Loucy (cell line): Measurements from ENCODE around the gene STRAP.

ENCODE experiments used
- EZH2phosphoT487 ChIP-seq: fragments of 200-600 bp; IDR thresholded peaks from 2 replicates; pipeline ENCODE4 v1.6.1; 2018; ENCODE audit warnings: antibody characterized with exemption, mild to moderate bottlenecking, moderate library complexity, borderline replicate concordance
- TF ChIP-seq, protein P1 (sequence below): fragments of 200-600 bp; sonication (generic); conservative IDR thresholded peaks from 2 replicates; pipeline ENCODE4 v1.5.1; 2014; ENCODE audit warnings: mild to moderate bottlenecking, antibody characterized with exemption, low read length

DNA sequence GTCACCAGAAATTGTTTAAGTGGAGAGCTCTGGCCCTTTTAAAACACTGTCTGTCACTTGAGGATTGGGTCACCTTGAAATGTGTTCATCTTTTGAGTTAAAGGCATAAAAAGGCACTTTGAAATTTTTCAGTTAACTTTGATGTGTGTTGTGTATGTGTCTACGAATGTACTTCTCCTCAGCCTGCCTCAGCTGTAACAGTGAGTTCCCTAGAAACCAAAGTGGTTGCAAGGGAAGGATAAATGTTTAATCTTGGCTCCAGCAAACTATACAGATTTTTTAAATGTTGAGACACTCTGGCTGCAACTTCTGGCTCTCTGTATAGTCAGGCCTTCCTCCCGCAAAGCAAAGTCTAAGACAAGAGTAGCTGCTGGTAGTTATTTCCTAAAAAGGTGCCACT, 37.2 kb downstream of the STRAP start:
- TF ChIP-seq, protein P1, sequence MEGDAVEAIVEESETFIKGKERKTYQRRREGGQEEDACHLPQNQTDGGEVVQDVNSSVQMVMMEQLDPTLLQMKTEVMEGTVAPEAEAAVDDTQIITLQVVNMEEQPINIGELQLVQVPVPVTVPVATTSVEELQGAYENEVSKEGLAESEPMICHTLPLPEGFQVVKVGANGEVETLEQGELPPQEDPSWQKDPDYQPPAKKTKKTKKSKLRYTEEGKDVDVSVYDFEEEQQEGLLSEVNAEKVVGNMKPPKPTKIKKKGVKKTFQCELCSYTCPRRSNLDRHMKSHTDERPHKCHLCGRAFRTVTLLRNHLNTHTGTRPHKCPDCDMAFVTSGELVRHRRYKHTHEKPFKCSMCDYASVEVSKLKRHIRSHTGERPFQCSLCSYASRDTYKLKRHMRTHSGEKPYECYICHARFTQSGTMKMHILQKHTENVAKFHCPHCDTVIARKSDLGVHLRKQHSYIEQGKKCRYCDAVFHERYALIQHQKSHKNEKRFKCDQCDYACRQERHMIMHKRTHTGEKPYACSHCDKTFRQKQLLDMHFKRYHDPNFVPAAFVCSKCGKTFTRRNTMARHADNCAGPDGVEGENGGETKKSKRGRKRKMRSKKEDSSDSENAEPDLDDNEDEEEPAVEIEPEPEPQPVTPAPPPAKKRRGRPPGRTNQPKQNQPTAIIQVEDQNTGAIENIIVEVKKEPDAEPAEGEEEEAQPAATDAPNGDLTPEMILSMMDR, result no peak
- TF ChIP-seq EZH2phosphoT487, result no peak
